HG02973 (cell line): ENCODE results near the gene CCNG1.

Source experiments
- ATAC-seq: cut with Tn5 transposase; IDR thresholded peaks from one replicate; pipeline ENCODE4 v1.9.1; 2021; ENCODE audit warnings: moderate library complexity; ENCODE audit not compliant: unreplicated experiment

The CCNG1 gene

GRCh38 chr5:163489055-163489744 lies 51.8 kb downstream of the CCNG1 start:
- ATAC-seq: no peak

GRCh38 chr5:163489745-163490075 lies 52.3 kb downstream of the CCNG1 start:
- no peak for ATAC-seq
